ENCODE results near the gene UNKL.

UNKL gene

DNA sequence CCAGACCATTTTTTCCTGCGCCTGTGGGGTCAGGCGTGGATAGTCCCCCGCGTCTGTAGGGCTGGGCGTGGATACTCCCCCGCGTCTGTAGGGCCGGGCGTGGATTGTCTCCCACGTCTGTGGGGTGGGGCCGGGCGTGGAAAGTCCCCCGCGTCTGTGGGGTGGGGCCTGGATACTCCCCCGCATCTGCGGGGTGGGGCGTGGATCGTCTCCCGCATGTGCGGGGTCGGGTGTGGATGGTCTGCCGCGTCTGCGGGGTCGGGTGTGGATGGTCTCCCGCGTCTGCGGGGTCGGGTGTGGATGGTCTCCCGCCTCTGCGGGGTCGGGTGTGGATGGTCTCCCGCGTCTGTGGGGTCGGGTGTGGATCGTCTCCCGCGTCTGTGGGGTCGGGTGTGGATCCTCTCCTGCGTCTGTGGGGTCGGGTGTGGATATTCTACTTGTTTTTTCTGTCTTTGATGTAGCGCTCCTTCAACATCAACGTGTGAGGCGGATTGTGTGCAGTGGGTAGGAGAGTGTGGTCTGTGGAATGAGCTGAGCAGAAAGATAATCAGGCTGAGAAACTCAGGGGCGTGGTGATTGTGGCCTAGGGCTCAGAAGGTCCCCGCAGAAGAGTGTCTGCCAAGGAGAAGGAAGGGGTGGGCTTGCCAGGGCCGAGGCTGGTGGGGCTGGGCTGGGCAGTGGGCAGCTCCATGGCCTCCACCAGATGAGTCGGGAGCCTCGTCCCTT, 59.5 kb downstream of the UNKL start:
- Mint-ChIP-seq H3K9me3 (peaks cover 2% of the 10 kb centered on the region), H3K27ac (no peak overlapping the region), H3K4me3 (peak overlapping the region; percentile 62 to 75 (median 62)), H3K4me1 (peaks cover 24% of the 10 kb centered on the region), H3K27me3 (ENCODE audit: low read depth) (peaks cover 3% of the 10 kb centered on the region), H3K36me3 (ENCODE audit: low read depth) (no peaks in the 10 kb centered on the region)
- TF ChIP-seq CTCF (IDR thresholded peaks at IDR 0.05; ENCODE audit: unreplicated experiment in 3 of 3), result no peak

DNA sequence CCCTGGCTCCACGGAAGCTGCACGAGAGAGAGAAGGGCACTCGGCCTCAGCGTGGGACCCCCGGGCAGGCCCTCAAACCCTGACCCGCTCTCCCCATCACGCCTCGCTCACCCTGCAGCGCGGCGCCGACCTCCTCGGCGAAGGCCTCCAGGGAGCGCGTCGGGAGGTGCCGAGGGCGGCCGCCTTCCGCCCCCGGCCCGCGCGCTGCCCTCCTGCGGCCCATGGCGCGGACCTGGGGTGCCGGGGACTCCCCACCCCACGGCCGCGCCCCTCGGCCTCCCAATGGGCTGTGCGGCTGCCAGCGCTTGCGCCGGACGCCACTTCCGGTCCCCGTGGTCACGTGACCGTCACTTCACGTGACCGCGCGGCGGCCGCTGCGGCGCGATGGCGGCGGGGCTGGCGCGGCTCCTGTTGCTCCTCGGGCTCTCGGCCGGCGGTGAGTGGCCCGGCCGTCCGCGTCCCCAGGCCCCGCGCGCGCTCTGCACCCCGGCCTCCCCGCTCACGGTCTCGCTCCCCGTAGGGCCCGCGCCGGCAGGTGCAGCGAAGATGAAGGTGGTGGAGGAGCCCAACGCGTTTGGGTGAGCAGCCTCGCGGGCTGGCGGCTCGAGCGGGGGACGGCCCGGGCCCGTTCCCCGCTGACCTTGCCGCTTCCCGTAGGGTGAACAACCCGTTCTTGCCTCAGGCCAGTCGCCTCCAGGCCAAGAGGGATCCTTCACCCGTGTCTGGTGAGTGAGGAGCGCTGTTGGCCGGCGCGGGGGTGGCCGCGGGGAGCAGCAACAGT, 62.7 kb downstream of the UNKL start, which contains the start of the genes GNPTG and TSR3:
Gene GNPTG (plus strand): TSS at position 350 of the 781 bp plus-strand sequence. CDS start 35 bp downstream, at position 385.
Gene TSR3 (minus strand): TSS at position 297 of the 781 bp plus-strand sequence. CDS start 74 bp downstream, at position 223.
- no peak for TF ChIP-seq CTCF (IDR thresholded peaks at IDR 0.05; ENCODE audit: unreplicated experiment in 3 of 3)
- peak within 1 kb of the TSS in 1 of 3 experiments; percentile 79 for H3K27ac Mint-ChIP-seq
- H3K4me3 Mint-ChIP-seq, result peak within 1 kb of the TSS; percentile 87 to 97 (median 96)
- H3K27me3 Mint-ChIP-seq (ENCODE audit: low read depth), result peaks cover 3% of the 10 kb centered on the region
- H3K4me1 Mint-ChIP-seq, result peaks cover 24% of the 10 kb centered on the region
- peaks cover 2% of the 10 kb centered on the region for H3K9me3 Mint-ChIP-seq
- no peaks in the 10 kb centered on the region for H3K36me3 Mint-ChIP-seq (ENCODE audit: low read depth)

- Mint-ChIP-seq H3K4me3 (peak overlapping the region; percentile 78 to 87 (median 85)), H3K27me3 (ENCODE audit: low read depth) (peaks cover 3% of the 10 kb centered on the region), H3K9me3 (peaks cover 2% of the 10 kb centered on the region), H3K4me1 (peaks cover 24% of the 10 kb centered on the region), H3K36me3 (ENCODE audit: low read depth) (no peaks in the 10 kb centered on the region), H3K27ac (no peak overlapping the region)
- TF ChIP-seq CTCF (IDR thresholded peaks at IDR 0.05; ENCODE audit: unreplicated experiment in 3 of 3), result no peak
These were observed 63.3 kb downstream of the UNKL start for GRCh38 chr16:1351215-1351581.

DNA sequence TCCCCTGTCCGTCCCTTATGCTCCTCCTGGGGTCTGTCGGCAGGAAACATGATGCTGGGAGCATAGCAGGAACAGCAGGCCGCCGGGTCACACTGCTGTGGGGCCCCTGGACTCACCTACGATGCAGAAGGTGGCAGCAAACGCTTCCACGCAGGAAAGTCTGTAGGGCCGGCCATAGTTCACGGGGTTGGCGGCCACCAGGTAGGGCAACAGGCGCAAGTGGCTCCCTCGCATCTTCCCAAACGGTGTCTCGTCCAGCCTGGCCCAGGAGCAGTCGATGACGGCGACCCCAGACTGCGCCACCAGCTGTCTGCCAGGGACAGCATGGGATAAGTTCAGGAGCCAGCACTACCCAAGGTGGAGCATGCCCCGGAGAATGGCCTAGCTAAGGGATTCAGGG, 63.8 kb downstream of the UNKL start:
- Mint-ChIP-seq H3K27ac (no peak overlapping the region), H3K27me3 (ENCODE audit: low read depth) (peaks cover 3% of the 10 kb centered on the region), H3K4me1 (peaks cover 24% of the 10 kb centered on the region), H3K4me3 (peak overlapping the region; percentile 78 to 87 (median 85)), H3K9me3 (peaks cover 2% of the 10 kb centered on the region), H3K36me3 (ENCODE audit: low read depth) (no peaks in the 10 kb centered on the region)
- TF ChIP-seq CTCF (IDR thresholded peaks at IDR 0.05; ENCODE audit: unreplicated experiment in 3 of 3), result no peak

DNA sequence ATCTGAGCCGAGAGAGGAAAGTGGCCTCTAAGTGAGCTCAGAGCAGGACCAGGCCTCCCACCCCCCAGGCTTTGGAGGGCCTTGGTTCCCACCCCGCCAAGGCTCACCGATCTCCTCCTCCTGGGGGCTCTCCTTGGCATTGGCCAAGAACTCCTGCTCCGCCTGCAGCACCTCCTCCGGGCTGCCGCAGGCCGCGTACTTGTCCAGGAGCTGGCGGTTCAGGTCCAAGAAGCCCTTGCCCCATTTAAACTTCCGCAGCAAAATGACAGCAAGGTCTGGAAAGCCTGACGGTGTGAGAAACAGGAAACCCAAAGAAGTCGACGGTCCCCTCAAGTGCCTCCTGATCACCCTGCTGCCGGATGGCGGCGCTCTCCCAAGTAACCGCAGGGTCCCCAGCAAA, 64.6 kb downstream of the UNKL start:
- H3K36me3 Mint-ChIP-seq (ENCODE audit: low read depth), result no peaks in the 10 kb centered on the region
- peaks cover 20% of the 10 kb centered on the region for H3K4me1 Mint-ChIP-seq
- TF ChIP-seq CTCF (IDR thresholded peaks at IDR 0.05; ENCODE audit: unreplicated experiment in 3 of 3), result no peak
- peak overlapping the region; percentile 78 to 87 (median 85) for H3K4me3 Mint-ChIP-seq
- peaks cover 3% of the 10 kb centered on the region for H3K27me3 Mint-ChIP-seq (ENCODE audit: low read depth)
- H3K9me3 Mint-ChIP-seq, result peaks cover 2% of the 10 kb centered on the region
- H3K27ac Mint-ChIP-seq, result no peak overlapping the region

Measured in nephron (organoid).